ENCODE data around the gene DLG5.

The DLG5 gene

GRCh38 chr10:77890097-77890496 is 36.5 kb downstream of the DLG5 start:
- DNase-seq, result no peak

GRCh38 chr10:77889277-77889903 is 37.2 kb downstream of the DLG5 start:
- no peak for DNase-seq

- no peak for DNase-seq
These were observed 38.2 kb downstream of the DLG5 start for GRCh38 chr10:77888356-77888703.

GRCh38 chr10:77887631-77888355 is 38.8 kb downstream of the DLG5 start:
- no peak for DNase-seq

GRCh38 chr10:77886795-77887355 is 39.7 kb downstream of the DLG5 start:
- DNase-seq, result no peak

- no peak for DNase-seq
These were observed 42.4 kb downstream of the DLG5 start for GRCh38 chr10:77884181-77884580.

GRCh38 chr10:77881636-77882035 is 44.9 kb downstream of the DLG5 start:
- no peak for DNase-seq

GRCh38 chr10:77881222-77881621 is 45.3 kb downstream of the DLG5 start:
- no peak for DNase-seq

- no peak for DNase-seq
These were observed 46.8 kb downstream of the DLG5 start for GRCh38 chr10:77879710-77880109.

GRCh38 chr10:77879065-77879464 is 47.5 kb downstream of the DLG5 start:
- no peak for DNase-seq

GRCh38 chr10:77877441-77878344 is 48.9 kb downstream of the DLG5 start:
- peak; percentile 52 for DNase-seq

- no peak for DNase-seq
These were observed 50.8 kb downstream of the DLG5 start for GRCh38 chr10:77875730-77876129.

- DNase-seq, result no peak
These were observed 51.7 kb downstream of the DLG5 start for GRCh38 chr10:77874872-77875271.

GRCh38 chr10:77873536-77874380 is 52.8 kb downstream of the DLG5 start:
- peak; percentile 24 for DNase-seq

GRCh38 chr10:77872947-77873535 is 53.5 kb downstream of the DLG5 start:
- no peak for DNase-seq

GRCh38 chr10:77872151-77872946 is 54.2 kb downstream of the DLG5 start:
- no peak for DNase-seq

GRCh38 chr10:77869626-77870420 is 56.7 kb downstream of the DLG5 start:
- DNase-seq, result no peak

GRCh38 chr10:77868523-77868922 is 58.0 kb downstream of the DLG5 start:
- DNase-seq, result no peak

GRCh38 chr10:77867124-77867719 is 59.3 kb downstream of the DLG5 start:
- no peak for DNase-seq

GRCh38 chr10:77866598-77866997 is 60.0 kb downstream of the DLG5 start:
- no peak for DNase-seq

Data from activated gamma-delta T cell (primary cell).